ENCODE measurements around the gene LACTB. TPM values are rescaled to one million over a fixed set of nuclear protein-coding genes. Genes with fewer than 3 reads are reported as not detected.
"Not testable (repeated sequence)": the region's sequence is repeated elsewhere in the genome, so short reads cannot be mapped to it uniquely, and the experiment has no call there.

LACTB gene
- polyA plus RNA-seq, 1 donor from 2014 or later = 24.3 TPM

GRCh38 chr15:63096178-63096577, 25.5 kb upstream of the LACTB start:
- Histone ChIP-seq H3K79me2 (replicated peaks; ENCODE audit: insufficient read depth, low read length) (no peaks in the 10 kb centered on the region), H3K4me3 (ENCODE audit: low read length) (no peak overlapping the region), H3K4me2 (ENCODE audit: low read length) (no peak overlapping the region), H3K36me3 (ENCODE audit: insufficient read depth, low read length) (no peaks in the 10 kb centered on the region), H3K9ac (ENCODE audit: low read length) (no peak overlapping the region), H3K9me2 (ENCODE audit: insufficient read depth, low read length) (no peaks in the 10 kb centered on the region), H3K9me3 (ENCODE audit: low read length) (no peaks in the 10 kb centered on the region), H4K20me1 (ENCODE audit: insufficient read depth) (no peaks in the 10 kb centered on the region), H3K27me3 (ENCODE audit: insufficient read depth, low read depth, low read length) (no peaks in the 10 kb centered on the region), H3K27ac (ENCODE audit: low read length) (no peak overlapping the region), H2AFZ (ENCODE audit: low read depth, low read length) (no peak overlapping the region), H3F3A (ENCODE audit: insufficient read depth, low read length, poor library complexity, severe bottlenecking) (no peaks in the 10 kb centered on the region)
- TF ChIP-seq TAF1 (IDR thresholded peaks at IDR 0.05; ENCODE audit: low read depth) = no peak
- no peak for TF ChIP-seq REST (IDR thresholded peaks at IDR 0.05; ENCODE audit: borderline replicate concordance)
- TF ChIP-seq MXI1 (conservative IDR thresholded peaks at IDR 0.05; ENCODE audit: poor library complexity, severe bottlenecking) = no peak
- no peak for TF ChIP-seq RAD21 (conservative IDR thresholded peaks at IDR 0.05)
- no peak for TF ChIP-seq EZH2 (IDR thresholded peaks at IDR 0.05; ENCODE audit: borderline replicate concordance, insufficient read depth, low read length, poor library complexity, severe bottlenecking)
- no peak for TF ChIP-seq SMC3 (conservative IDR thresholded peaks at IDR 0.05; ENCODE audit: poor library complexity)
- TF ChIP-seq POLR2AphosphoS5 (IDR thresholded peaks at IDR 0.05) = no peak
- no peak for TF ChIP-seq EP300 (conservative IDR thresholded peaks at IDR 0.05; ENCODE audit: poor library complexity, severe bottlenecking)
- TF ChIP-seq CTCF (IDR thresholded peaks at IDR 0.05; ENCODE audit: poor library complexity, severe bottlenecking) = no peak

GRCh38 chr15:63098901-63099300, 22.8 kb upstream of the LACTB start:
- not testable (repeated sequence) for H3K9me2 ChIP-seq (ENCODE audit: insufficient read depth, low read length); H3K4me3 ChIP-seq (ENCODE audit: low read length); H4K20me1 ChIP-seq (ENCODE audit: insufficient read depth); H3K4me2 ChIP-seq (ENCODE audit: low read length); H3K9me3 ChIP-seq (ENCODE audit: low read length); H2AFZ ChIP-seq (ENCODE audit: low read depth, low read length); H3K27me3 ChIP-seq (ENCODE audit: insufficient read depth, low read depth, low read length); H3K27ac ChIP-seq (ENCODE audit: low read length); H3K36me3 ChIP-seq (ENCODE audit: insufficient read depth, low read length); H3K9ac ChIP-seq (ENCODE audit: low read length); H3F3A ChIP-seq (ENCODE audit: insufficient read depth, low read length, poor library complexity, severe bottlenecking); H3K79me2 ChIP-seq (replicated peaks; ENCODE audit: insufficient read depth, low read length)

- H3K36me3 ChIP-seq (ENCODE audit: insufficient read depth, low read length); H3K4me2 ChIP-seq (ENCODE audit: low read length); H3K9me3 ChIP-seq (ENCODE audit: low read length); H3K27me3 ChIP-seq (ENCODE audit: insufficient read depth, low read depth, low read length); H3K27ac ChIP-seq (ENCODE audit: low read length); H3K9me2 ChIP-seq (ENCODE audit: insufficient read depth, low read length); H3K4me3 ChIP-seq (ENCODE audit: low read length); H3F3A ChIP-seq (ENCODE audit: insufficient read depth, low read length, poor library complexity, severe bottlenecking); H4K20me1 ChIP-seq (ENCODE audit: insufficient read depth); H2AFZ ChIP-seq (ENCODE audit: low read depth, low read length); H3K79me2 ChIP-seq (replicated peaks; ENCODE audit: insufficient read depth, low read length); H3K9ac ChIP-seq (ENCODE audit: low read length): not testable (repeated sequence)
Measured at GRCh38 chr15:63099581-63099980, 22.1 kb upstream of the LACTB start.
